Mesendoderm (in vitro differentiated cells): ENCODE results near the gene NAIF1.
"Not testable (repeated sequence)": the region's sequence is repeated elsewhere in the genome, so short reads cannot be mapped to it uniquely, and the experiment has no call there.

ENCODE experiments used
- DNase-seq: peaks from one replicate; pipeline ENCODE4 v3.0.0; 2013
- H2AK5ac ChIP-seq: 2 replicates; pipeline ENCODE4 v1.6.1; 2013; ENCODE audit warnings: low read length, inconsistent platforms
- H2BK120ac ChIP-seq: 2 replicates; pipeline ENCODE4 v1.6.1; 2013; ENCODE audit warnings: low read depth, mild to moderate bottlenecking, low read length, moderate library complexity, mixed read lengths
- H2BK15ac ChIP-seq: replicated peaks from 2 replicates; pipeline ENCODE4 v1.6.1; 2013; ENCODE audit warnings: low read depth, mild to moderate bottlenecking, moderate library complexity
- H2BK5ac ChIP-seq: 2 replicates; pipeline ENCODE4 v1.6.1; 2013; ENCODE audit warnings: low read length, inconsistent platforms
- H3K18ac ChIP-seq: 2 replicates; pipeline ENCODE4 v1.6.1; 2013; ENCODE audit warnings: mild to moderate bottlenecking, low read length, mixed read lengths
- H3K23ac ChIP-seq: one replicate; pipeline ENCODE4 v1.6.1; 2013; ENCODE audit warnings: low read length
- H3K27ac ChIP-seq: 2 replicates; pipeline ENCODE4 v1.5.1; 2013; ENCODE audit warnings: low read depth, mild to moderate bottlenecking, inconsistent platforms, low read length, moderate library complexity
- H3K27me3 ChIP-seq: 2 replicates; pipeline ENCODE4 v1.6.1; 2013; ENCODE audit warnings: low read length, control low read depth, mild to moderate bottlenecking, inconsistent platforms; ENCODE audit not compliant: insufficient read depth, poor library complexity
- H3K36me3 ChIP-seq: 2 replicates; pipeline ENCODE4 v1.6.1; 2013; ENCODE audit warnings: low read length, inconsistent platforms; ENCODE audit not compliant: control insufficient read depth, insufficient read depth
- H3K4ac ChIP-seq: one replicate; pipeline ENCODE4 v1.6.1; 2013; ENCODE audit warnings: low read depth, mild to moderate bottlenecking, low read length, moderate library complexity
- H3K4me1 ChIP-seq: 2 replicates; pipeline ENCODE4 v1.6.1; 2013; ENCODE audit warnings: low read depth, low read length, inconsistent platforms; ENCODE audit not compliant: control insufficient read depth
- H3K4me2 ChIP-seq: 2 replicates; pipeline ENCODE4 v1.6.1; 2013; ENCODE audit warnings: low read length
- H3K4me3 ChIP-seq: 2 replicates; pipeline ENCODE4 v1.5.1; 2013; ENCODE audit warnings: mild to moderate bottlenecking, low read length
- H3K56ac ChIP-seq: one replicate; pipeline ENCODE4 v1.6.1; 2013; ENCODE audit warnings: low read length
- H3K79me1 ChIP-seq: 2 replicates; pipeline ENCODE4 v1.6.1; 2013; ENCODE audit warnings: low read length, inconsistent platforms
- H3K79me2 ChIP-seq: 2 replicates; pipeline ENCODE4 v1.6.1; 2013; ENCODE audit warnings: mild to moderate bottlenecking, low read length; ENCODE audit not compliant: control insufficient read depth, insufficient read depth
- H3K9ac ChIP-seq: 2 replicates; pipeline ENCODE4 v1.6.1; 2013; ENCODE audit warnings: low read length, inconsistent platforms
- H4K5ac ChIP-seq: one replicate; pipeline ENCODE4 v1.6.1; 2013; ENCODE audit warnings: low read length
- H4K8ac ChIP-seq: one replicate; pipeline ENCODE4 v1.6.1; 2013; ENCODE audit warnings: low read depth, mild to moderate bottlenecking, control low read depth, low read length, moderate library complexity
- WGBS: extraction: QIAGEN DNeasy Blood & Tissue Kit; methylation state at CpG from one replicate; pipeline ENCODE4 v1.1.7; 2013; ENCODE audit warnings: low lambda C conversion rate, missing lambda C conversion rate; ENCODE audit not compliant: insufficient coverage; ENCODE audit errors: extremely low coverage; 5-methylcytosine and 5-hydroxymethylcytosine counted together

The NAIF1 gene

DNA sequence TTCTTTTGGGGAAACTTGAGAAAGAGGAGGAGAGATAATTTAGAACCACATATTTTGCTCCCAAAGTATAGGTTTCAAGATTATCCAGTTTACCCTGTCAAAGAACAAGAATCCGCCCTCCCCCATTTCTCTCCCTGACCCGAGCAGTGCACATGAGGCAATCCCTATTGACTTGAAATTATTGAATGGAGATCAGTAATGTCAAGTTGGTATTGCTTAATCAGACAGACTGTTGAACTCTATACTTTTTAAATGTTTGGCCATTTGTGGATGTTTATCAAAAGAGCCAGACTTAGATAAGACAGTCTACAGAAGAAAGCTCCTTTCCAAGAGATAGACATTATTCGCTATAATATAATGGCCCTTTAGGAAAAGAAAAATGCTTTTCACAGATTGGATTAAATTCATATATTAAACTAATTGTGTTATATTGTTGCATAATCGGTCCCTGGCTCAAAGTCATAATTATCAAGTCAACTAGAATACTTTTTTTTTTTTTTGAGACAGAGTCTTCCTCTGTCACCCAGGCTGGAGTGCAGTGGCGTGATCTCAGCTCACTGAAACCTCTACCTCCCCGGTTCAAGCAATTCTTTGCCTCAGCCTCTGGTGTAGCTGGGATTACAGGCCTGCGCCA is 6.2 kb upstream of the NAIF1 start:
- Histone ChIP-seq H2BK5ac (no peak overlapping the region), H3K9ac (no peak overlapping the region), H3K23ac (no peak overlapping the region), H3K79me1 (peaks cover 14% of the 10 kb centered on the region), H3K36me3 (no peaks in the 10 kb centered on the region), H4K8ac (no peak overlapping the region), H3K18ac (no peak overlapping the region), H3K27me3 (no peaks in the 10 kb centered on the region), H3K4me2 (no peak overlapping the region), H3K27ac (no peak overlapping the region), H3K4me1 (peaks cover 12% of the 10 kb centered on the region), H3K56ac (no peak overlapping the region), H2BK120ac (no peak overlapping the region), H3K4me3 (no peak overlapping the region), H3K4ac (no peak overlapping the region), H2BK15ac (no peak overlapping the region), H4K5ac (no peak overlapping the region), H3K79me2 (peaks cover 23% of the 10 kb centered on the region), H2AK5ac (no peak overlapping the region)
- no peak for DNase-seq
- WGBS, result no CpG with 5 or more reads among the region's 7 CpGs

DNA sequence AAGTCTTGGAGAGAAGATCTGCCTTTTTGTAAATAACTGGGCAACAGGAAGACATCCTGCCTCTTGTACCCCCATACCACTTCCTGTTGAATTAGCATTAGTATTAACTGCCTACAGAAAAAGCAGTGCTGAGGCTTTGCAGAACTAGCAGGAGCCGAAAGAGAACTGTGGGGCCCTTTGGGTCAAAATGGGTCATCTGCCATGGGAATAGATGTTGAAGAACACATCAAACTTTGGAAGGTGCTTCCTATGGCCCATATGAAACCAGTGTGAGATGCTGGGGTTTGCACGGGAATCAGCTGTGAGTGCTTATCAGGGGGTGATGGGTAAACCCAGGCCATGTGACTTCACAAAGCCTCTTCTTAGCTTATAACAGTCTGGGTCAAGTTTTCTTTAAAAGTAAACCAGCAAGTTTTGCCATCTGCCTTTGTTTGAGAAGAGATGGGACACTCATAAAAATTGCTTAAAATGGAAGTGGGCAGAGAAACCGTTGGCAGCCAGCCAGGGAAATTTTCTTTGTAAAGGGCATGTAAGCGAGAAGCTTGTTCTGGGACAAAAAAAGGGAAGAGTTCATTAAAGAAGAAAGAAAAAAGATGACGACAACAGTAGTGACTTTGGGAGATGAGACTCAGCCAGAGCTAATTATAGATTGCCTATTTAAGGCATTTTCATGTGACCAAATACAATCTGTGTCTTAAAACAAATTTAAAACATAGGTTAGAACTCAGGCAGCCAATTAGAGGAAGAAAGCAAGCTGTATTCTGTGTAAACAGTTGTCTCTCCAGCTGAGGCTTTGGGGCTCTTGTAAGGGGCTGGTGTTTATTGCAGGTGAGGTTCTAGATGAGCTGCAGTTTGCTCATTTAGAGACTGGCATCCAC is 5.3 kb upstream of the NAIF1 start:
- H3K23ac ChIP-seq, result no peak overlapping the region
- H3K4me2 ChIP-seq, result no peak overlapping the region
- H3K36me3 ChIP-seq, result no peaks in the 10 kb centered on the region
- no peak overlapping the region for H4K8ac ChIP-seq
- H3K79me2 ChIP-seq, result peaks cover 24% of the 10 kb centered on the region
- H2BK15ac ChIP-seq, result no peak overlapping the region
- no peak overlapping the region for H3K18ac ChIP-seq
- no peak for DNase-seq
- no peaks in the 10 kb centered on the region for H3K27me3 ChIP-seq
- H3K9ac ChIP-seq, result no peak overlapping the region
- H3K4ac ChIP-seq, result no peak overlapping the region
- peaks cover 11% of the 10 kb centered on the region for H3K79me1 ChIP-seq
- no peak overlapping the region for H2BK5ac ChIP-seq
- peaks cover 7% of the 10 kb centered on the region for H3K4me1 ChIP-seq
- WGBS, result no CpG with 5 or more reads among the region's 5 CpGs
- no peak overlapping the region for H3K4me3 ChIP-seq
- no peak overlapping the region for H2AK5ac ChIP-seq
- H4K5ac ChIP-seq, result no peak overlapping the region
- no peak overlapping the region for H2BK120ac ChIP-seq
- no peak overlapping the region for H3K27ac ChIP-seq
- peak overlapping the region; percentile 10 for H3K56ac ChIP-seq

- H3K27me3 ChIP-seq, DNase-seq, H3K18ac ChIP-seq, H2BK15ac ChIP-seq, H3K36me3 ChIP-seq, H4K5ac ChIP-seq, H2BK120ac ChIP-seq, H2BK5ac ChIP-seq, H3K4me2 ChIP-seq, H3K9ac ChIP-seq, H3K56ac ChIP-seq, H4K8ac ChIP-seq, H3K4me3 ChIP-seq, H3K4ac ChIP-seq, H2AK5ac ChIP-seq, H3K27ac ChIP-seq, H3K23ac ChIP-seq: not testable (repeated sequence)
- peaks cover 11% of the 10 kb centered on the region for H3K79me1 ChIP-seq
- H3K79me2 ChIP-seq, result peaks cover 21% of the 10 kb centered on the region
- WGBS, result no CpG with 5 or more reads among the region's 12 CpGs
- H3K4me1 ChIP-seq, result peaks cover 11% of the 10 kb centered on the region
These were observed 4.4 kb upstream of the NAIF1 start for GRCh38 chr9:128071475-128071874.

GRCh38 chr9:128070874-128071273 is 3.8 kb upstream of the NAIF1 start:
- Histone ChIP-seq H2BK5ac (no peak overlapping the region), H3K36me3 (no peaks in the 10 kb centered on the region)
- no CpG with 5 or more reads among the region's 7 CpGs for WGBS

DNA sequence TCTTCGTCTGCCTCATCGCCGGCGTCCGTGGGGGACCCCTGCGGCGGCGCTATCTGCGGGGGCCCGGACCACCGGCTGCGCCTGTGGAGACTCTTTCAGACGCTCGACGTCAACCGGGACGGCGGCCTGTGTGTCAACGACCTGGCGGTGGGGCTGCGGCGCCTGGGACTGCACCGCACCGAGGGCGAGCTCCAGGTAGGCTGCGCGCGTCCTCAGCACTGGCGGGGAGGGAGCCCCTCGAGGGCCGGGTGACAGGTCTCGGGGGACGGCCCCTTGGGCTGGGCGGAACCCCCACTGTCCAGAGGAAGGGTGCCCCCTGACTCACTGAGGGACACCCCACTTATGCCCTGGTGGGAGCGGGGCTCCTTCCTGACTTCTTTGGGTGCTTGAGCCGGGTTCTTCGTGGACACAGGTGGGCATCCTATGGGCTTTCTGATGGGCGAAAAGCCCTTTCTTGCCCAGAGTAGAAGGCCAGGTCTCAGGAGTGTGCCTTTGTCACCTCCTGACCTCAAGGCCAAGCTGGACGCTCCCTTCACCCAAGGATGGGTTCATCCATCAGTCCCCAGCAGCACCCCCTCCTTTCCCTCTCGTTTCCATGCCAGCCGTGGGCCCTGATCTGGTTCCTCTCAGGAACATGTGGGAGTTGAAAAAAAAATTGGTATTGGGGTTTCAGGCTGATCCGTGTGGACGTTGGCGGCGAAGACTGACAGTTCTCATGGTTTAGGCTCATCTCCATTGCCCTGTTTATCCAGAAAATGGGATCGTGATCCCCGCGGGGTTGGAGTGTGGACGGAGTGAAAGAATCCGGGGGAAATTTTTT is 1.5 kb upstream of the NAIF1 start:
- peaks cover 15% of the 10 kb centered on the region for H3K79me1 ChIP-seq
- no peak overlapping the region for H2BK5ac ChIP-seq
- H3K27ac ChIP-seq, result peak overlapping the region; percentile 79
- no peak overlapping the region for H2AK5ac ChIP-seq
- H3K9ac ChIP-seq, result peak overlapping the region; percentile 93
- peak overlapping the region; percentile 6 for H3K4ac ChIP-seq
- no peak for DNase-seq
- peak overlapping the region; percentile 86 for H3K4me3 ChIP-seq
- no peaks in the 10 kb centered on the region for H3K36me3 ChIP-seq
- no peak overlapping the region for H4K5ac ChIP-seq
- WGBS, result no CpG with 5 or more reads among the region's 50 CpGs
- no peak overlapping the region for H2BK15ac ChIP-seq
- H3K27me3 ChIP-seq, result no peaks in the 10 kb centered on the region
- peaks cover 17% of the 10 kb centered on the region for H3K4me1 ChIP-seq
- H3K79me2 ChIP-seq, result peaks cover 21% of the 10 kb centered on the region
- peak overlapping the region; percentile 71 for H3K18ac ChIP-seq
- H3K23ac ChIP-seq, result no peak overlapping the region
- H2BK120ac ChIP-seq, result no peak overlapping the region
- H3K4me2 ChIP-seq, result peak overlapping the region; percentile 88
- peak overlapping the region; percentile 95 for H3K56ac ChIP-seq
- no peak overlapping the region for H4K8ac ChIP-seq

More at GRCh38 chr9:128070874-128071273, 3.8 kb upstream of the NAIF1 start:
- Histone ChIP-seq H3K27ac (no peak overlapping the region), H3K4me2 (no peak overlapping the region), H3K4me1 (peaks cover 15% of the 10 kb centered on the region), H3K18ac (no peak overlapping the region), H3K27me3 (no peaks in the 10 kb centered on the region), H3K9ac (no peak overlapping the region), H3K23ac (no peak overlapping the region), H2AK5ac (no peak overlapping the region), H2BK120ac (no peak overlapping the region), H4K8ac (no peak overlapping the region), H4K5ac (no peak overlapping the region), H2BK15ac (no peak overlapping the region), H3K56ac (no peak overlapping the region), H3K4ac (no peak overlapping the region), H3K79me1 (peaks cover 15% of the 10 kb centered on the region), H3K79me2 (peaks cover 21% of the 10 kb centered on the region), H3K4me3 (no peak overlapping the region)
- no peak for DNase-seq
